RWPE2 (cell line): ENCODE results near the gene ASIC2.
"Not testable (repeated sequence)": the region's sequence is repeated elsewhere in the genome, so short reads cannot be mapped to it uniquely, and the experiment has no call there.

ENCODE experiments used
- ATAC-seq: fragments of 200-7000 bp; cut with Tn5 transposase; 3 replicates; pipeline ENCODE4 v1.9.1; 2021; ENCODE audit warnings: low read depth
- DNase-seq: peaks from one replicate; pipeline ENCODE4 v3.0.0-alpha.2; 2020; ENCODE audit warnings: low spot score
- H3K27ac ChIP-seq: fragments of 450-650 bp; 2 replicates; pipeline ENCODE4 v1.5.1; 2017; ENCODE audit warnings: mild to moderate bottlenecking; ENCODE audit not compliant: poor library complexity, severe bottlenecking
- H3K27me3 ChIP-seq: fragments of 250-450 bp; sonication (Bioruptor Pico); 2 replicates; pipeline ENCODE4 v1.5.1; 2021; ENCODE audit warnings: mild to moderate bottlenecking, moderate library complexity; ENCODE audit not compliant: insufficient read depth, poor library complexity, severe bottlenecking
- H3K36me3 ChIP-seq: fragments of 250-450 bp; sonication (Bioruptor Pico); 2 replicates; pipeline ENCODE4 v1.5.1; 2020; ENCODE audit warnings: low read depth, mild to moderate bottlenecking, moderate library complexity
- H3K4me1 ChIP-seq: fragments of 250-450 bp; sonication (Bioruptor Pico); 2 replicates; pipeline ENCODE4 v1.5.1; 2021; ENCODE audit warnings: mild to moderate bottlenecking, moderate library complexity; ENCODE audit not compliant: insufficient read depth, poor library complexity, severe bottlenecking
- H3K4me3 ChIP-seq: fragments of 250-450 bp; sonication (Bioruptor Pico); 2 replicates; pipeline ENCODE4 v1.5.1; 2021; ENCODE audit warnings: mild to moderate bottlenecking, moderate library complexity; ENCODE audit not compliant: severe bottlenecking
- H3K9me3 ChIP-seq: fragments of 250-450 bp; sonication (Bioruptor Pico); 2 replicates; pipeline ENCODE4 v1.5.1; 2021; ENCODE audit warnings: mild to moderate bottlenecking, moderate library complexity; ENCODE audit not compliant: severe bottlenecking
- TF ChIP-seq, protein P1 (sequence below): fragments of 450-650 bp; IDR thresholded peaks from one replicate; pipeline ENCODE4 v1.5.1; 2017; ENCODE audit warnings: mild to moderate bottlenecking, moderate library complexity; ENCODE audit not compliant: poor library complexity, severe bottlenecking

ASIC2 gene

GRCh38 chr17:32993977-32994376 lies 299.1 kb downstream of the ASIC2 start:
- ATAC-seq (no peak), DNase-seq (no peak)
- Histone ChIP-seq H3K4me1 (no peaks in the 10 kb centered on the region), H3K27ac (no peak overlapping the region), H3K4me3 (no peak overlapping the region), H3K9me3 (no peaks in the 10 kb centered on the region), H3K36me3 (no peaks in the 10 kb centered on the region), H3K27me3 (no peaks in the 10 kb centered on the region)
- TF ChIP-seq, protein P1, sequence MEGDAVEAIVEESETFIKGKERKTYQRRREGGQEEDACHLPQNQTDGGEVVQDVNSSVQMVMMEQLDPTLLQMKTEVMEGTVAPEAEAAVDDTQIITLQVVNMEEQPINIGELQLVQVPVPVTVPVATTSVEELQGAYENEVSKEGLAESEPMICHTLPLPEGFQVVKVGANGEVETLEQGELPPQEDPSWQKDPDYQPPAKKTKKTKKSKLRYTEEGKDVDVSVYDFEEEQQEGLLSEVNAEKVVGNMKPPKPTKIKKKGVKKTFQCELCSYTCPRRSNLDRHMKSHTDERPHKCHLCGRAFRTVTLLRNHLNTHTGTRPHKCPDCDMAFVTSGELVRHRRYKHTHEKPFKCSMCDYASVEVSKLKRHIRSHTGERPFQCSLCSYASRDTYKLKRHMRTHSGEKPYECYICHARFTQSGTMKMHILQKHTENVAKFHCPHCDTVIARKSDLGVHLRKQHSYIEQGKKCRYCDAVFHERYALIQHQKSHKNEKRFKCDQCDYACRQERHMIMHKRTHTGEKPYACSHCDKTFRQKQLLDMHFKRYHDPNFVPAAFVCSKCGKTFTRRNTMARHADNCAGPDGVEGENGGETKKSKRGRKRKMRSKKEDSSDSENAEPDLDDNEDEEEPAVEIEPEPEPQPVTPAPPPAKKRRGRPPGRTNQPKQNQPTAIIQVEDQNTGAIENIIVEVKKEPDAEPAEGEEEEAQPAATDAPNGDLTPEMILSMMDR, result no peak

DNA sequence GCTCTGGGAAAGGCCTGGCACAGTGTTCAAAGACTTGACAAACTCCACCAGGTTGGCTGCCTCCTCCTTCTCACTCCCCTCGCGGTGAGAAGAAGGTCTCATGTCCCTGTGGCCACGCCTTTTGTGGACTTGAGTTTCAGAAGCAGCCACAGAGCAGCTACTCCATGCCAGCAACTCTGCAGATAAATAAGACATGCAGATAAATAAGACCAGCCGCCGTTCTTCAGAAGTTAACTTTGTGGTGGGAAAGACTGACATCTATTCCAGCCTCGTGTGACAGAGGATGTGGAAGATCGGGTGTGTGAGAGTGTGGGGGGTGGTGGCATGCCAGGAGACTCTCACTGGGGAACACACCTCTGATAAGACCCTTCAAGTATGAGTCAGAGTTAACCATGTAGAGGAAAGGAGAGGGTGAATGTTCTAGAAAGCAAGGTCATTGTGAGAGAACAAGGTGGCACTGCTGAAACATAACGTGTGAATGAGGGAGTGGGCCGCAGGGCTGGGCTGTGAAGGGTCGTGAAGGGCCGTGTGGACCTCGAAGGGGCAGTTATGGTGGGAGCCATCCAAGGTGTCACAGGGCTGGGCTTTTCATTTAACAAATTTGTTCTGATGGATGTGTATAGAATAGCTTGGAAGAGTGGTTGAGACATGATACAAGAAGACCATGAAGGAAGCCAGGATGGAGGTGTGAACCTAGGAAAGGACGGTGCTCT lies 300.6 kb downstream of the ASIC2 start:
- no peaks in the 10 kb centered on the region for H3K27me3 ChIP-seq
- H3K9me3 ChIP-seq, result no peaks in the 10 kb centered on the region
- H3K4me1 ChIP-seq, result no peaks in the 10 kb centered on the region
- H3K36me3 ChIP-seq, result no peaks in the 10 kb centered on the region
- TF ChIP-seq, protein P1, result no peak
- DNase-seq, result no peak
- no peak overlapping the region for H3K4me3 ChIP-seq
- no peak overlapping the region for H3K27ac ChIP-seq
- no peak for ATAC-seq

DNA sequence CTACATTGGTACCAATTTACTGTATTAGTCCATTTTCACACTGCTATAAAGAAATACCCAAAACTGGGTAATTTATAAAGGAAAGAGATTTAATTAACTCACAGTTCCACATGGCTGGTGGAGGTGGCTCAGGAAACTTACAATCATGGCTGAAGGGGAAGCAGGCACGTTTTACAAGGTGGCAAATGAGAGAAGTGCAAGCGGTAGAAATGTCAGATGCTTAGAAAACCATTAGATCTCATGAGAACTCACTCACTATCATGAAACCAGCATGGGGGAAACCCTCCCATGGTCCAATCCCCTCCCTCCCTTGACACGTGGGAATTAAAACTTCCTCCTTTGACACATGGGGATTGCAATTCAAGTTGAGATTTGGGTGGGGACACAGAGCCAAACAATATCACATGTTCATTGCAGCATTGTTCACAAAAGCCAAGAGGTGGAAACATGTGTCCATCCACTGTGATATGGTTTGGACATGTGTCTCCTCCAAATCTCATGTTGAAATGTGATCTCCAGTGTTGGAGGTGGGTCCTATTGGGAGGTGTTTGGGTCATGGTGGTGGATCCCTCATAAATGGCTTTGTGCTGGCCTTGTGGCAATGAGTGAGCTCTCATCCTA lies 304.5 kb downstream of the ASIC2 start:
- Histone ChIP-seq H3K4me1 (no peaks in the 10 kb centered on the region), H3K36me3 (no peaks in the 10 kb centered on the region), H3K27me3 (no peaks in the 10 kb centered on the region), H3K4me3 (no peak overlapping the region), H3K9me3 (peaks cover 2% of the 10 kb centered on the region), H3K27ac (no peak overlapping the region)
- DNase-seq (no peak), ATAC-seq (no peak)
- TF ChIP-seq, protein P1, result no peak

DNA sequence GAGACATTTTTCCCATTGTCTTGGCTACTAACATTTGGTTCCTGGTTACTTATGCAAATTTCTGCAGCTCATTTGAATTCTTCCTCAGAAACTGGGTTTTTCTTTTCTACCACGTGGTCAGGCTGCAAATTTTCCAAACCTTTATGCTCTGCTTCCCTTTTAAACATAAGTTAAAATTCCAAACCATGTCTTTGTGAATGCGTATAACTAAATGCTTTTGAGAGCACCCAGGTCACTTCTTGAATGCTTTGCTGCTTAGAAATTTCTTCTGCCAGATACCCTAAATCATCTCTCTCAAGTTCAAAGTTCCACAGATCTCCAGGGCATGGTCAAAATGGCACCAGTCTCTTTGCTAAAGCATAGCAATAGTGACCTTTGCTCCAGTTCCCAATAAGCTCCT lies 305.2 kb downstream of the ASIC2 start:
- not testable (repeated sequence) for H3K27me3 ChIP-seq, H3K9me3 ChIP-seq, H3K4me1 ChIP-seq, H3K36me3 ChIP-seq, DNase-seq, H3K27ac ChIP-seq, ATAC-seq, H3K4me3 ChIP-seq

DNA sequence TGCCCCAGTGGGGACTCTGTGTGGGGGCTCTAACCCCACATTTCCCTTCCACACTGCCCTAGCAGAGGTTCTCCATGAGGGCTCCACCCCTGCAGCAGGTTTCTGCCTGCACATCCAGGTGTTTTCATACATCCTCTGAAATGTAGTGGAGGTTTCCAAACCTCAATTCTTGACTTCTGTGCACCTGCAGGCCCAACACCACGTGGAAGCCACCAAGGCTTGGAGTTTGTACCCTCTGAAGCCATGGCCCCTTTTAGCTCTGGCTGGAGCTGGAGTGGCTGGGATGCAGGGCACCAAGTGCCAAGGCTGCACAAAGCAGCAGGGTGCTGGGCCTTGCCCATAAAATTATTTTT lies 305.7 kb downstream of the ASIC2 start:
- H3K36me3 ChIP-seq, ATAC-seq, H3K9me3 ChIP-seq, H3K4me1 ChIP-seq, H3K4me3 ChIP-seq, H3K27ac ChIP-seq, H3K27me3 ChIP-seq, DNase-seq: not testable (repeated sequence)
